22Rv1 (cell line): Measurements from ENCODE around the gene INPP5A.

Experiments
- H3K27ac ChIP-seq: fragments of 450-650 bp; 2 replicates; pipeline ENCODE4 v1.5.1; 2017
- CTCF ChIP-seq: fragments of 450-650 bp; IDR thresholded peaks from 2 replicates; pipeline ENCODE4 v1.5.1; 2017; ENCODE audit warnings: mild to moderate bottlenecking
- ZFX ChIP-seq: fragments of 450-650 bp; IDR thresholded peaks from 2 replicates; pipeline ENCODE4 v1.6.1; 2017; ENCODE audit warnings: antibody characterized with exemption, borderline replicate concordance

INPP5A gene

DNA sequence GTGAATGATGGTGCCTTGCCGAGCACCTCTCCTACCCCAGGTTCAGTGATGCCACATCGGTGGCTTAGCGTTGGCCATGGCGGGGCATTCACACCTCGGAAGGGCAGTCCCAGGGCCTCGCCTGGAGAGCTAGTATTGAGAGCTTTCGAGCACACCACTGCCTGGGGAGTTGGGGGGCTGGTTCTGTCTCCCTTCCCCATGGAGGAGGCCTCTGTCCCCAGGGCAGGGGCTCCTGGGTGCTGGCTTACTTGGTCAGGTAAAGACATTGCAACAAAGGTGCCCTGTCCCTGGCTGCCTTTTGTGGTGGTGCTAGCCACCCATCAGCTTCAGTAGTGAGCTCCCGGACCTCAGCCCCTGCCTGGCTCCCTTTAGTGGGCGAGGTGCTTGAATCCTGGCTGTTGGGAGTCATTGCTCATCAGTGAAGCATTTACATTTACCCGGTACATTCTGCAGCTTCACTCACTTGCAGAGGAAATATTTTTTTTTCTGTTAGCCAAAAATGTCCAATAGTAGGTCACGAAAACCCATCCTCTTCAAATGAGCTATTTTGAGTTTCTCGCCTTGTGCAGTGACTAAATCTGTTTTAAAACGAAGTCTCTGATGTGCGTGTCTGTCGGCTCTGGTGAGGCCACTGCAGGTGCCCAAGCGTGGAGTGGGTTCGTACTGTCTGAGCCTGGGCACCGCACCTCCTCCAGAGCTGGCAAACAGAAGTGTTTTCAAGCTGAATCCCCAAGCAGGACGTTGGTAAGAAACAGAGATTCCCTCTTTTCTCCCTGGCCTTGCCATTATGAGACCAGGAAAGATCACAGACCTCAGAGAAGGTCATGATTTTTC is 95.5 kb downstream of the INPP5A start:
- TF ChIP-seq CTCF (no peak), ZFX (no peak)
- no peak overlapping the region for H3K27ac ChIP-seq

- TF ChIP-seq CTCF = peak; percentile 56
- no peak for TF ChIP-seq ZFX
Observed at GRCh38 chr10:132634241-132634946, 96.8 kb downstream of the INPP5A start.

GRCh38 chr10:132634947-132635271 is 97.3 kb downstream of the INPP5A start:
- TF ChIP-seq ZFX (no peak), CTCF (no peak)
- no peak overlapping the region for H3K27ac ChIP-seq

More at GRCh38 chr10:132634241-132634946, 96.8 kb downstream of the INPP5A start:
- H3K27ac ChIP-seq = no peak overlapping the region

DNA sequence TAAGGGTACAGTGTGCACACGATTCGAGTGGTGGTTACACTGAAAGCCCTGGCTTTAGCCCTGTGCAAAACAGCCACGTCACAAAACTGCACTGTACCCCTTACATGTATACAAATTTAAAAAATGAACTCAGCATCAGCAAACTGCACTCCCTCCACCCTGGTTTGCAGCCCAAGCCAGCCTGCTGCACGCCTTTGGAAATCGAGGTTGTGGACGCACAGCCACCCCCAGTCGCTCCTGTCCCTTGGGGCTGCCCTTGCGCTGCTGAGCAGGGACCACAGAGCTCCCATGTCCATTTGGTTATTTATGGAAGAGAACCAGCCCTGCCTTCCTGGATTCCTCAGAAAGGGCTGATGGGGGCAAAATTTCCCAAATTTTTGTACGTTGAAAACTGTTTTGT is 98.8 kb downstream of the INPP5A start:
- TF ChIP-seq ZFX (no peak), CTCF (no peak)

GRCh38 chr10:132637477-132638129 is 100.0 kb downstream of the INPP5A start:
- no peak for TF ChIP-seq ZFX
- TF ChIP-seq CTCF = peak; percentile 66
- no peak overlapping the region for H3K27ac ChIP-seq

More for the DNA sequence above, 98.8 kb downstream of the INPP5A start:
- H3K27ac ChIP-seq = no peak overlapping the region

- no peak overlapping the region for H3K27ac ChIP-seq
- TF ChIP-seq CTCF = peak; percentile 23
- TF ChIP-seq ZFX = no peak
Observed at GRCh38 chr10:132638130-132638515, 100.5 kb downstream of the INPP5A start.
